ENCODE results near the gene OTOL1. TPM values are rescaled to one million over a fixed set of nuclear protein-coding genes. Genes with fewer than 3 reads are reported as not detected.

The OTOL1 gene
- total and polyA plus RNA-seq, 10 of the 15 experiments (the other 5 are each of a cell fraction or from before 2014, with no cell fraction given) = not detected

- ATAC-seq = no peak
- no peaks in the 10 kb centered on the region for H3K36me3 ChIP-seq (ENCODE audit: control insufficient read depth in 2 of 2, insufficient read depth in 2 of 2, low read length in 1 of 2)
- RAD21 ChIA-PET (ENCODE audit: unreplicated experiment) = no interaction called here
- no peak for FAIRE-seq
- no peaks in the 10 kb centered on the region for H3K9me3 ChIP-seq (replicated peaks; ENCODE audit: control insufficient read depth, insufficient read depth, low read length)
- no peak overlapping the region for H3K9ac ChIP-seq (ENCODE audit: control insufficient read depth, insufficient read depth, low read length)
- H3K4me3 ChIP-seq = no peak overlapping the region
- no peaks in the 10 kb centered on the region for H4K20me1 ChIP-seq (ENCODE audit: control insufficient read depth, insufficient read depth)
- H2AFZ ChIP-seq (ENCODE audit: control insufficient read depth, low read depth, low read length) = no peak overlapping the region
- SMC1A ChIA-PET (ENCODE audit: uncharacterized antibody, unreplicated experiment) = interaction anchor here (1.0 to 1.9 kb wide), 5 partner anchors 13 to 191 kb away, joined by 3 to 6 read pairs (median 3); no protein-coding TSS in a partner anchor
- no TSS peak for BruUV-seq (replicated peaks)
- no peaks in the 10 kb centered on the region for H3K79me2 ChIP-seq (ENCODE audit: control insufficient read depth, insufficient read depth, low read length)
- H3K27ac ChIP-seq (ENCODE audit: control insufficient read depth, insufficient read depth) = no peak overlapping the region
- in situ Hi-C loops (cut with MboI) (no loop called here), intact Hi-C loops (cut with micrococcal nuclease; ENCODE audit: unreplicated experiment) (loop anchor here (2.0 kb wide), 1 partner anchor 48 kb away; no protein-coding TSS in a partner anchor)
- 52% methylated on average over 6 of the region's 6 CpGs for WGBS (ENCODE audit: insufficient coverage, insufficient replicate concordance, low lambda C conversion rate, missing lambda C conversion rate)
- no peaks in the 10 kb centered on the region for H3K27me3 ChIP-seq (replicated peaks in 1 of 2; ENCODE audit: control insufficient read depth in 2 of 2, insufficient read depth in 2 of 2, low read length in 1 of 2)
- no peak overlapping the region for H3K4me2 ChIP-seq (ENCODE audit: control insufficient read depth, insufficient read depth)
- no peak for TF ChIP-seq NR2C2 (IDR thresholded peaks at IDR 0.05; ENCODE audit: borderline replicate concordance, control insufficient read depth, insufficient read length, low read depth)
- TF ChIP-seq JUNB (IDR thresholded peaks at IDR 0.05) = no peak
- TF ChIP-seq SMAD5 (IDR thresholded peaks at IDR 0.05; ENCODE audit: low read depth) = no peak
- no peak for TF ChIP-seq SIN3A (IDR thresholded peaks at IDR 0.05; ENCODE audit: low read depth, low read length)
- no peak for TF ChIP-seq ZNF207 (IDR thresholded peaks at IDR 0.05; ENCODE audit: borderline replicate concordance)
- no peak for TF ChIP-seq RELA (IDR thresholded peaks at IDR 0.05; ENCODE audit: borderline replicate concordance, partially characterized antibody)
- TF ChIP-seq CHD1 (IDR thresholded peaks at IDR 0.05; ENCODE audit: low read depth, low read length) = no peak
- TF ChIP-seq SPI1 (IDR thresholded peaks at IDR 0.05; ENCODE audit: borderline replicate concordance, insufficient read depth, low read depth, low read length) = no peak
- no peak for TF ChIP-seq CBFB (IDR thresholded peaks at IDR 0.05; ENCODE audit: low read depth)
- no peak for TF ChIP-seq POU2F2 (IDR thresholded peaks at IDR 0.05; ENCODE audit: borderline replicate concordance, low read depth, low read length)
- no peak for TF ChIP-seq BRCA1 (IDR thresholded peaks at IDR 0.05; ENCODE audit: low read depth, low read length)
- TF ChIP-seq RAD51 (IDR thresholded peaks at IDR 0.05) = no peak
- TF ChIP-seq EED (IDR thresholded peaks at IDR 0.05; ENCODE audit: low read depth) = no peak
- no peak for TF ChIP-seq IRF4 (IDR thresholded peaks at IDR 0.05; ENCODE audit: low read depth, low read length)
- CTCF ChIA-PET = interaction anchor here (0.9 to 2.2 kb wide), 5 partner anchors 11 to 1980 kb away, joined by 3 to 14 read pairs (median 5); no protein-coding TSS in a partner anchor
- no peak for DNase-seq (ENCODE audit: low read depth, low spot score)
- no peaks in the 10 kb centered on the region for H3K4me1 ChIP-seq (ENCODE audit: control insufficient read depth, insufficient read depth, low read length)
- POLR2A ChIA-PET = no interaction called here
These were observed 14.1 kb downstream of the OTOL1 start for GRCh38 chr3:161510510-161511260.

All from GM12878 (cell line).